Measurements from ENCODE around the gene C1orf105.

C1orf105 gene

DNA sequence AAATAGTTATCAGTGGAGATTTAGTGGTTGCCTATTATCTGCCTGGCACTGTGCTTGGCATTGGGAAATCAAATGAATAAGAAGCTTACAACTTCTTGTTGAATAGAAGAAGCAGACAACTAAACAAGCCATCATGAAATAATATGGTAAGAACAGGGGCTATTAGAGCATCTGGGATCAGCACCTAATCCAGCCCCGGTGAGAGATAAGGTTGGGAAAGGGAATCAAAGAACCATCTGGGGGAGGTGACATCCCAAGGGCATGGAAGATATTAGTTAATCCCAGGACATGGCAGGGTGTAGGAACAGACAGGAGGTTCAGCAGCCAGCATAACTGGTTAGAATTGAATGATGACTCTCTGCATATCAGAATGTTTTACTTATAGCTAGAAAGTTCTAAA lies 76.2 kb downstream of the C1orf105 start:
- no CpG with 5 or more reads among the region's 1 CpG for WGBS (ENCODE audit: extremely low coverage, insufficient coverage, insufficient read length)
- Histone ChIP-seq H3K27me3 (ENCODE audit: insufficient read depth, low read length) (no peaks in the 10 kb centered on the region), H2AK5ac (ENCODE audit: low read length) (peak overlapping the region; percentile 97), H3K79me2 (ENCODE audit: control insufficient read depth, insufficient read depth, low read length, poor library complexity) (peaks cover 2% of the 10 kb centered on the region), H3K9me3 (ENCODE audit: insufficient read depth, low read depth, low read length) (no peaks in the 10 kb centered on the region), H2BK5ac (ENCODE audit: low read depth, low read length, poor library complexity) (peak overlapping the region; percentile 100), H3K18ac (ENCODE audit: low read length) (peak overlapping the region; percentile 93), H3K9ac (ENCODE audit: low read length) (peak overlapping the region; percentile 75), H3K27ac (ENCODE audit: low read depth, low read length) (peak overlapping the region; percentile 99), H3K14ac (ENCODE audit: low read length) (peak overlapping the region; percentile 98), H4K12ac (ENCODE audit: low read depth, low read length) (no peak overlapping the region), H3K4me2 (ENCODE audit: low read length) (peak overlapping the region; percentile 46), H3K4ac (ENCODE audit: low read depth, low read length) (peak overlapping the region; percentile 96), H2BK120ac (ENCODE audit: insufficient read depth, low read length, poor library complexity) (peak overlapping the region; percentile 100), H3K79me1 (ENCODE audit: low read length) (peaks cover 47% of the 10 kb centered on the region), H3K4me3 (ENCODE audit: low read depth, low read length) (no peak overlapping the region), H2AFZ (ENCODE audit: insufficient read depth, low read length, poor library complexity) (no peak overlapping the region), H2BK12ac (ENCODE audit: low read length) (peak overlapping the region; percentile 95), H3K4me1 (ENCODE audit: control insufficient read depth in 1 of 2, insufficient read depth in 2 of 2, low read length in 2 of 2) (peaks cover 27 to 33% of the 10 kb centered on the region in 2 experiments), H4K8ac (ENCODE audit: low read depth, low read length) (peak overlapping the region; percentile 93), H3K23ac (ENCODE audit: low read length) (no peak overlapping the region), H4K91ac (ENCODE audit: low read depth, low read length) (peak overlapping the region; percentile 99), H3K36me3 (ENCODE audit: control insufficient read depth in 1 of 2, insufficient read depth in 2 of 2, low read length in 2 of 2) (no peaks in the 10 kb centered on the region)
- no peak for DNase-seq

DNA sequence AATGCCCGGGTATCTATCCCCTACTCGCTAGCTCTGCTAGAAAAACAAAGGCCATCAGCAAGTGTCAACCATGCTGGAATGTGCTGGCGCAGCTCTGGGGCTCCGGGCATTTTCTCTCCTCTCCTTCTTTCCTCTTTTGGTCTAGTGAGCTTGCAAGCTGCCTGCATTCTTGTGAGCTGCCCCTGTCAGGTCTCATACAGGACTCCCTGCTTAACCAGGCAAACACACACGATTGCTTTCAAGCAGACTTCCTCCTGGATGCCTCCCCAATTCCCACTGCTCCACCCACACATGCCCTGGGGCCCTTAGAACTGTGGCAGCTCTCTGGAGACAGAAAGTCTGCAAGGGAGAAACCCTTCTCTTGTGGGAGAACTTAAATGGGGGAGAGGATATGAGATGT lies 76.7 kb downstream of the C1orf105 start:
- H3K4me2 ChIP-seq (ENCODE audit: low read length): no peak overlapping the region
- no peak overlapping the region for H2AFZ ChIP-seq (ENCODE audit: insufficient read depth, low read length, poor library complexity)
- no peak overlapping the region for H2BK120ac ChIP-seq (ENCODE audit: insufficient read depth, low read length, poor library complexity)
- no peaks in the 10 kb centered on the region for H3K36me3 ChIP-seq (ENCODE audit: control insufficient read depth in 1 of 2, insufficient read depth in 2 of 2, low read length in 2 of 2)
- no peak overlapping the region for H3K9ac ChIP-seq (ENCODE audit: low read length)
- H3K27ac ChIP-seq (ENCODE audit: low read depth, low read length): peak overlapping the region; percentile 99
- peaks cover 2% of the 10 kb centered on the region for H3K79me2 ChIP-seq (ENCODE audit: control insufficient read depth, insufficient read depth, low read length, poor library complexity)
- no peak overlapping the region for H4K8ac ChIP-seq (ENCODE audit: low read depth, low read length)
- H3K4ac ChIP-seq (ENCODE audit: low read depth, low read length): no peak overlapping the region
- peak in 1 of 2 donors; percentile 55 for DNase-seq
- no peak overlapping the region for H3K14ac ChIP-seq (ENCODE audit: low read length)
- H3K9me3 ChIP-seq (ENCODE audit: insufficient read depth, low read depth, low read length): no peaks in the 10 kb centered on the region
- H2BK12ac ChIP-seq (ENCODE audit: low read length): no peak overlapping the region
- H3K4me1 ChIP-seq (ENCODE audit: control insufficient read depth in 1 of 2, insufficient read depth in 2 of 2, low read length in 2 of 2): peaks cover 27 to 33% of the 10 kb centered on the region in 2 experiments
- no peak overlapping the region for H3K18ac ChIP-seq (ENCODE audit: low read length)
- no CpG with 5 or more reads among the region's 5 CpGs for WGBS (ENCODE audit: extremely low coverage, insufficient coverage, insufficient read length)
- H4K91ac ChIP-seq (ENCODE audit: low read depth, low read length): no peak overlapping the region
- H2AK5ac ChIP-seq (ENCODE audit: low read length): no peak overlapping the region
- H3K4me3 ChIP-seq (ENCODE audit: low read depth, low read length): no peak overlapping the region
- peak overlapping the region; percentile 42 for H2BK5ac ChIP-seq (ENCODE audit: low read depth, low read length, poor library complexity)
- H3K27me3 ChIP-seq (ENCODE audit: insufficient read depth, low read length): no peaks in the 10 kb centered on the region
- no peak overlapping the region for H3K23ac ChIP-seq (ENCODE audit: low read length)
- H4K12ac ChIP-seq (ENCODE audit: low read depth, low read length): no peak overlapping the region
- H3K79me1 ChIP-seq (ENCODE audit: low read length): peaks cover 47% of the 10 kb centered on the region

DNA sequence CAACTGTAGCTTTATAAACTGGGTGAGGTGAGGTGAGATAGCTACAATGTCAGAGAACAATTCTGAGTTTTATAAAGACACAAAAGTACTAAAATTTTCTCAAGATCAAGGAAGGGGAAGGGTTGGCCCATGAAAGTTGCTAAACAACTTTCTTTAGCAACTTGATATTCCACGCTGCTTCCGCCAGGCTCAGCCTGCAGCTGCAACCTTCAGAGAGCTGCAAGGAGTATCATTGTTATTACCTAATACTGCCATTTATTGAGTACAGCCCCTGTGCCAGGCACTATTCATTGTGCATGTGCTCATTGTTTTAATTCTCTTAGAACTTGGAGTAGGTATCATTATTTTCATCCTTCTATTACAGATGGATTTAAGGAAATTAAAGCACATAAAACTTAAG lies 78.4 kb downstream of the C1orf105 start:
- no peaks in the 10 kb centered on the region for H3K36me3 ChIP-seq (ENCODE audit: control insufficient read depth in 1 of 2, insufficient read depth in 2 of 2, low read length in 2 of 2)
- H3K9me3 ChIP-seq (ENCODE audit: insufficient read depth, low read depth, low read length): no peaks in the 10 kb centered on the region
- H3K27me3 ChIP-seq (ENCODE audit: insufficient read depth, low read length): no peaks in the 10 kb centered on the region
- H3K4me3 ChIP-seq (ENCODE audit: low read depth, low read length): no peak overlapping the region
- H4K8ac ChIP-seq (ENCODE audit: low read depth, low read length): peak overlapping the region; percentile 33
- H3K4ac ChIP-seq (ENCODE audit: low read depth, low read length): peak overlapping the region; percentile 87
- H4K91ac ChIP-seq (ENCODE audit: low read depth, low read length): peak overlapping the region; percentile 92
- no peak for DNase-seq
- H2BK12ac ChIP-seq (ENCODE audit: low read length): peak overlapping the region; percentile 99
- H2BK5ac ChIP-seq (ENCODE audit: low read depth, low read length, poor library complexity): peak overlapping the region; percentile 91
- no peak overlapping the region for H2AFZ ChIP-seq (ENCODE audit: insufficient read depth, low read length, poor library complexity)
- H2BK120ac ChIP-seq (ENCODE audit: insufficient read depth, low read length, poor library complexity): peak overlapping the region; percentile 97
- no CpG with 5 or more reads among the region's 2 CpGs for WGBS (ENCODE audit: extremely low coverage, insufficient coverage, insufficient read length)
- no peak overlapping the region for H3K4me2 ChIP-seq (ENCODE audit: low read length)
- peaks cover 47% of the 10 kb centered on the region for H3K79me1 ChIP-seq (ENCODE audit: low read length)
- no peak overlapping the region for H3K23ac ChIP-seq (ENCODE audit: low read length)
- H3K4me1 ChIP-seq (ENCODE audit: control insufficient read depth in 1 of 2, insufficient read depth in 2 of 2, low read length in 2 of 2): peaks cover 27 to 33% of the 10 kb centered on the region in 2 experiments
- H3K18ac ChIP-seq (ENCODE audit: low read length): peak overlapping the region; percentile 86
- H3K14ac ChIP-seq (ENCODE audit: low read length): peak overlapping the region; percentile 80
- H2AK5ac ChIP-seq (ENCODE audit: low read length): peak overlapping the region; percentile 49
- H3K9ac ChIP-seq (ENCODE audit: low read length): no peak overlapping the region
- no peak overlapping the region for H4K12ac ChIP-seq (ENCODE audit: low read depth, low read length)
- H3K79me2 ChIP-seq (ENCODE audit: control insufficient read depth, insufficient read depth, low read length, poor library complexity): peaks cover 2% of the 10 kb centered on the region
- H3K27ac ChIP-seq (ENCODE audit: low read depth, low read length): peak overlapping the region; percentile 91

DNA sequence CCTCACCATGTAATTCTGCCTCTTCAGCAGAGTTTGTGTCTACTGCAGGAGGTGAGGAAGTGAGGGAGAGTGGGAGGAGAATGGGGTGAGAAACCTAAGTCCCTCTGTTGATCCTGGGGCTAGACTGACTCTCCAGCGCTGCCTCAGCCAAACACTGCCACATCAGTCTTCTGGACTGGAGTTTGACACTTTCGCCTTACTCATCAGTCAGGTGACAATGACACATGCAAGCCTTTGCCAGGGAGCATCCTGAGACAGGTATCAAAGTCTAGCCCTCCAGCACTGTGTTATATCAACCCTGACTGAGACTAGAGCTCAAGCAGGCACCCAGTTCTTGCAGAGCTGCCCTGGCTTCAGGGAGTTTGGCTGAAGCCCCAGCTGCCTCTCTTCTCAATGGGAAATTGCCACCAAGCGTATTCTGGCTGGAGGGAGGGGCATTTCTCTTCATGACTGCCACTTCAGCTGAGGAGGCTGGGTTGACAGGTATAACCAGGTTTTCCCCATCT lies 79.2 kb downstream of the C1orf105 start:
- H4K12ac ChIP-seq (ENCODE audit: low read depth, low read length): no peak overlapping the region
- peak overlapping the region; percentile 13 for H2AK5ac ChIP-seq (ENCODE audit: low read length)
- peaks cover 27 to 33% of the 10 kb centered on the region in 2 experiments for H3K4me1 ChIP-seq (ENCODE audit: control insufficient read depth in 1 of 2, insufficient read depth in 2 of 2, low read length in 2 of 2)
- H3K79me2 ChIP-seq (ENCODE audit: control insufficient read depth, insufficient read depth, low read length, poor library complexity): peaks cover 2% of the 10 kb centered on the region
- peak overlapping the region; percentile 67 for H3K27ac ChIP-seq (ENCODE audit: low read depth, low read length)
- H3K36me3 ChIP-seq (ENCODE audit: control insufficient read depth in 1 of 2, insufficient read depth in 2 of 2, low read length in 2 of 2): no peaks in the 10 kb centered on the region
- no peak overlapping the region for H3K4me2 ChIP-seq (ENCODE audit: low read length)
- H3K14ac ChIP-seq (ENCODE audit: low read length): peak overlapping the region; percentile 50
- peak overlapping the region; percentile 64 for H4K91ac ChIP-seq (ENCODE audit: low read depth, low read length)
- H2BK120ac ChIP-seq (ENCODE audit: insufficient read depth, low read length, poor library complexity): peak overlapping the region; percentile 87
- peak overlapping the region; percentile 85 for H2BK5ac ChIP-seq (ENCODE audit: low read depth, low read length, poor library complexity)
- no peak overlapping the region for H3K9ac ChIP-seq (ENCODE audit: low read length)
- H3K79me1 ChIP-seq (ENCODE audit: low read length): peaks cover 42% of the 10 kb centered on the region
- peak overlapping the region; percentile 57 for H3K4ac ChIP-seq (ENCODE audit: low read depth, low read length)
- WGBS (ENCODE audit: extremely low coverage, insufficient coverage, insufficient read length): no CpG with 5 or more reads among the region's 3 CpGs
- peak overlapping the region; percentile 97 for H2BK12ac ChIP-seq (ENCODE audit: low read length)
- H3K23ac ChIP-seq (ENCODE audit: low read length): no peak overlapping the region
- H3K4me3 ChIP-seq (ENCODE audit: low read depth, low read length): no peak overlapping the region
- no peaks in the 10 kb centered on the region for H3K27me3 ChIP-seq (ENCODE audit: insufficient read depth, low read length)
- peak overlapping the region; percentile 17 for H2AFZ ChIP-seq (ENCODE audit: insufficient read depth, low read length, poor library complexity)
- H4K8ac ChIP-seq (ENCODE audit: low read depth, low read length): peak overlapping the region; percentile 63
- H3K18ac ChIP-seq (ENCODE audit: low read length): peak overlapping the region; percentile 34
- H3K9me3 ChIP-seq (ENCODE audit: insufficient read depth, low read depth, low read length): no peaks in the 10 kb centered on the region
- peak; percentile 63 to 75 for DNase-seq

Measured in trophoblast cell (in vitro differentiated cells and primary cell).